ENCODE results near the gene NINJ2. TPM values are rescaled to one million over a fixed set of nuclear protein-coding genes. Genes with fewer than 3 reads are reported as not detected.

The NINJ2 gene
- total RNA-seq, 2 experiments from 2014 or later, result 6.8 to 7.4 TPM

DNA sequence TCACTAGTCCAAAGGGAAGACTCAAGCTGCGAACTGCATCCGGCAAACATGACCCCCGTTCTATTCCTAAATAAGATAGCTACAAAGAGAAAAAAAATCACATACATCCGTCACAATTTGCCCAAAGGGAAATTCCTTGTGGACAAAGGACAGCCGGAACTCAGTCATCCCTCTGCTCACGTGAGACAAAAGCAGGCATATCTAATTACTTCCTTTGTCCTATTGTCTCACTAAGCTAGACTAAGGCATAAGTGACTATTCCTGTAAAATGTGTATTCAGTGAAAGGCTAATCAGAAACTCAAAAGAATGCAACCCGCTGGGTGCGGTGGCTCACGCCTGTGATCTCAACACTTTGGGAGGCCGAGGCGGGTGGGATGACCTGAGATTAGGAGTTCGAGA lies 27.2 kb upstream of the NINJ2 start:
- Mint-ChIP-seq H3K9me3 (ENCODE audit: low read depth) (peaks cover 4% of the 10 kb centered on the region), H3K36me3 (peaks cover 7% of the 10 kb centered on the region), H3K4me3 (no peak overlapping the region), H3K27me3 (no peaks in the 10 kb centered on the region), H3K4me1 (peaks cover 13% of the 10 kb centered on the region), H3K27ac (no peak overlapping the region)
- no peak for ATAC-seq
- CTCF ChIA-PET, result interaction anchor here (0.6 to 1.6 kb wide), 2 partner anchors 61 to 87 kb away, joined by 3 read pairs; no protein-coding TSS in a partner anchor
- DNase-seq, result no peak

DNA sequence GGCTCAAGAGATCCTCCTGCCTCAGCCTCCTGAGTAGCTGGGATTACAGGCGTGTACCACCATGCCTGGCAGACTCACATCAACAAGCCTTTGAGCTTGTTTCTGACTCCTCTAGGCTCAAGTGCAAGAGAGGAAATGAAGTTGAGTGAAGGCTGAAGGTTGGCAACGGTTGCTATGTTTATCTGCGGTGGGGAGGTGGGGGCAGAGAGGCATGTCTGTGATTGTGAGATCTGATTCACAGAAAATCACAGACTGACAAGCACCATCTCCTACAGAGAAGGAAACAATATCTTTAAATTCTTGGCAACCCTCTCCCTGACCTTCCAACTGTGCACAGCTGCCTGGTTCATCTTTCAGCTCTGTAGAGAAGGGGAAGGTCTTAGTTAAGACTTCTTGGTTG lies 22.1 kb upstream of the NINJ2 start:
- Mint-ChIP-seq H3K9me3 (ENCODE audit: low read depth) (no peaks in the 10 kb centered on the region), H3K4me1 (peaks cover 39% of the 10 kb centered on the region), H3K4me3 (peak overlapping the region; percentile 29), H3K27me3 (no peaks in the 10 kb centered on the region), H3K27ac (peak overlapping the region; percentile 93), H3K36me3 (peaks cover 3% of the 10 kb centered on the region)
- CTCF ChIA-PET, result interaction anchor here (0.9 to 3.2 kb wide), 15 partner anchors 9 to 115 kb away, joined by 3 to 26 read pairs (median 4); partner anchors contain the start of gene WNK1
- DNase-seq (peak; percentile 95), ATAC-seq (peak; percentile 92)

DNA sequence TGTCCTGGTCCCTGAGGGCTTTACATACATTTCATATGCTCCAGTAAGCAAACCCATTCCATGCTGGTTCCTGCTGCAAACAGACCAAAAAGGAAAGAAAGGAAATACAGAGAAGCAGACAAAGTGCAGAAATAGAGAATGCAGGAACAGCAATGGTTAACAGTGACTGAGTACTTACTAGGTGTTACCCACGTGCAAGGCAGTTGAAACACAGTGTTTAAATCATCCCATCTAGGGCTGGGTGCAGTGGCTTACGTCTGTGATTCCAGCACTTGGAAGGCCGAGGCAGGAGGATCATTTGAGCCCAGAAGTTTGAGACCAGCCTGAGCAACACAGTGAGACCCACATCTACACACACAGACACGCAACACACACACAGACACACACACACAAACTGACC lies 21.2 kb upstream of the NINJ2 start:
- CTCF ChIA-PET, result interaction anchor here (1.1 to 3.2 kb wide), 2 partner anchors 8 to 114 kb away, joined by 3 to 10 read pairs; no protein-coding TSS in a partner anchor
- no peak for DNase-seq
- Mint-ChIP-seq H3K27me3 (no peaks in the 10 kb centered on the region), H3K36me3 (peaks cover 5% of the 10 kb centered on the region), H3K27ac (peak overlapping the region; percentile 56), H3K9me3 (ENCODE audit: low read depth) (no peaks in the 10 kb centered on the region), H3K4me1 (peaks cover 46% of the 10 kb centered on the region), H3K4me3 (no peak overlapping the region)
- ATAC-seq, result no peak

DNA sequence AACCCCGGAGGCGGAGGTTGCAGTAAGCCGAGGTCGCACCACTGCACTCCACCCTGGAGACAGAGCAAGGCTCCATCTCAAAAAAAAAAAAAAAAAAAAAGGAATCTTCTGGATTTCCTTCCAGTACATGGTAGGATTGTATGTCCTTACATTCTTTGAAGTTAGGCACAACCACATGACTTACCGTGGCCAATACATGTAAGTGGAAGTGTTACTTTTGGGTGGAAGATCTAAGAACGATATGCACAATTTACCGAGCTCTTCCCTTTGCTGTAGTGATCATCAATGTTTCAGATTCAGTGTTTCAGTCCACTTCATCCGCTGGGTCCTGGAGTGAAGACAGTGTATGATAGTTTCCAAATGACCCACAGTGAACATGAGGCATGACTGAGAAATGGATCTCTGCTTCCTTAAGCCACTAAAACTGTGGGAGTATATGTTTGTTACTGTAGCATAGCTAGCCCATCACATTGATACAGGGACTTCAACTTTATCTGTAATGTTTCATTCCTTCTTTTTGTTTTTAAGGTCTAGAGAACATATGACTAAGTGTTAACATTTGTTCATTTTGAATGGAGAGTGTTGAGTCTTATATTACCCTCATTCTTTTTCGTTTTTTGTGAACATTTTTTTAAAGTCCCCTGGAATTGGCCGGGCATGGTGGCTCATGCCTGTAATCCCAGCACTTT lies 18.5 kb upstream of the NINJ2 start:
- DNase-seq (no peak), ATAC-seq (no peak)
- Mint-ChIP-seq H3K4me3 (no peak overlapping the region), H3K9me3 (ENCODE audit: low read depth) (no peaks in the 10 kb centered on the region), H3K36me3 (peaks cover 6% of the 10 kb centered on the region), H3K27ac (peak overlapping the region; percentile 61), H3K4me1 (peaks cover 62% of the 10 kb centered on the region), H3K27me3 (no peaks in the 10 kb centered on the region)
- CTCF ChIA-PET, result interaction anchor here (1.2 to 1.4 kb wide), 2 partner anchors 12 to 106 kb away, joined by 3 to 4 read pairs; no protein-coding TSS in a partner anchor

DNA sequence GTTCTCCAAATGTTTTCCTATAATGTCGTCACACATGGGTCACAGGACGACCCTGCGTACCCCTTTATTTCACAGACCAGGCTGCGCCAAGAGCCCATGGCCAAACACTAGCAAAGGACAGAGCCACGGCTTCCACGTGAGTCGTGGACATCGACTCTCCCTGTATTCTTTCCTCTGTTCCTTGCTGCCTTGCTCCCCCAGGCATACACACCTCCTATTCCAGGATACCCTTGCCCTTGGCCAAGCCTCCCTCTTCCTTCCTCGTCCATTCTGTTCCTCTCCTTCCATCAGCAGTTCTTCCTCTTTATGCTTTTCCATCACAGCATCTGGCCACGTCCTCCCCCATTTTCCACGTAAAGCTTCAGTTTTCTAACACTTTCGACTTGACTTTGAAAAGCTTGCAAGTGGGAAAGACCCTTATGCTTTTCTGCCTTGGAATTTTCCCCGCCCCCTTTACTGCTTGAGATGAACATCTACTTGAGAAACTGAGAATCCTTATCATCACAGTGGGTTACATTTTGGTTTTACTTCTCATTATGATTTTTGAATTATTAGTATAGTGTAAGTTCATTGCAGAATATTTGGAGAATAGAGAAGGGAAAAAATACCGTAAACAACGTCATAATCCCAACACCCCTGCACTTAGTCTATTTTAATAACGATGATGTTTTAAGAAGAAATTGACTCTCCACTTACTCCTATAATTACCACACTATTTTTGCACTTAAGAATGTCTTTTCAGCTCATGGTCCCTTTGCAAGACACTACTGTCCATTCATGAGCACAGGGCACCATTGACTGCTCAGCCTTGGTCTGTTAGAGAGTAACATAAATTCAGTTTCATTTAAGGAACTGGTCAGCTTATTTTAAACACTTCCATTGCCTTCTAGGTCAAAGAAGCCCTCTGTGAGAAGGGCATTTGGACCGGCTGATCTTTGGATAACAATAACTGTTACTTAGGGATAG lies 15.8 kb upstream of the NINJ2 start:
- Mint-ChIP-seq H3K27ac (peak overlapping the region; percentile 76), H3K4me1 (peaks cover 59% of the 10 kb centered on the region), H3K36me3 (peaks cover 6% of the 10 kb centered on the region), H3K9me3 (ENCODE audit: low read depth) (no peaks in the 10 kb centered on the region), H3K4me3 (peak overlapping the region; percentile 37), H3K27me3 (no peaks in the 10 kb centered on the region)
- ATAC-seq (no peak), DNase-seq (no peak)
- CTCF ChIA-PET, result no interaction called here

DNA sequence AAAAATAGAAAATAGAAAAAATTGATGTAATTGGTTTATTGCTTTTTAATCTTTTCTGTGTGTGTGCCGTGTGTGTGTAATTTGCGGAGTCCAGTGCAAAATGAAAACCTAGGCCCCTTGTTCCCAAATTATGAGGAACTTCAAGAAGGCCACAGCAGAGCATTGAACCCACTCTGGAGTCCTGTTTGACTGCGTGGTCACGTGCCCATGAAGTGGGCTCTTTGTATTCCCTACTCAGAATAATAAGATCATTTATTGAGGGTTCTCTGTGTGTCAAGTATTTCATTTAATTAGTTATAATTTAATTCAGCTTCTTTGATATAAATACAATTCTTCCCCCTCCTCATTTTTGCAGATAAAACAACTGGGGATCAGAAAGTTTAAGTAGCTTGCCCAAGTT lies 12.3 kb upstream of the NINJ2 start:
- CTCF ChIA-PET, result interaction anchor here (0.7 to 3.3 kb wide), 3 partner anchors 11 to 139 kb away, joined by 3 to 22 read pairs (median 10); no protein-coding TSS in a partner anchor
- Mint-ChIP-seq H3K27ac (peak overlapping the region; percentile 73), H3K36me3 (peaks cover 3% of the 10 kb centered on the region), H3K27me3 (no peaks in the 10 kb centered on the region), H3K4me3 (no peak overlapping the region), H3K4me1 (peaks cover 73% of the 10 kb centered on the region), H3K9me3 (ENCODE audit: low read depth) (no peaks in the 10 kb centered on the region)
- ATAC-seq (no peak), DNase-seq (no peak)

DNA sequence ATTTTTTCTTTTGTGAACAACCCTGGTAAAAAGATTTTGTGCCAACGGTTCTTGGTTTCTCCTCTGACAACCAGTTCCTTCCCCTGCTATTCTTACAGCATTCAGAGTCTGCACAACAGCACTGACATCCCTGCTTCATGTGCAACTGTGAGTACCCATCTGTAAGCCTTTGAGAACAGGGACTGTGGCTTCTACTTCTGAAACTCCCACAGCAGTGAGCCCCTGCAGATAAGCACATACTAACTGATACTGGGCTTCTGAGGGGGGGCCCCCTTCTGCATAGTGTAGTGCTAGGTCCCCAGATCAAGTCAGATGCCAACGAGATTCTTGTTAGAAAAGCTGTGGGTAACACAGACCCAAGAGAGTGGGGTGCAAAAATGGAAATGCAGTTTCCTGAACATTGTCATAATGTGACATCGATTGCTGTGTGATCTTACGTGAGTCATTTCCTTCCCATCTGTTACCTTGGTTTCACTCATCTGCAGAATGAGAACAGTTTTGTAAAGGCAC lies 11.1 kb upstream of the NINJ2 start:
- Mint-ChIP-seq H3K27ac (peak overlapping the region; percentile 98), H3K36me3 (peaks cover 1% of the 10 kb centered on the region), H3K4me1 (peaks cover 74% of the 10 kb centered on the region), H3K27me3 (no peaks in the 10 kb centered on the region), H3K4me3 (peak overlapping the region; percentile 55), H3K9me3 (ENCODE audit: low read depth) (no peaks in the 10 kb centered on the region)
- DNase-seq, result peak; percentile 90
- CTCF ChIA-PET, result interaction anchor here (0.6 to 4.5 kb wide), 13 partner anchors 10 to 98 kb away, joined by 3 to 40 read pairs (median 6); partner anchors contain the start of gene WNK1
- ATAC-seq, result peak; percentile 92

DNA sequence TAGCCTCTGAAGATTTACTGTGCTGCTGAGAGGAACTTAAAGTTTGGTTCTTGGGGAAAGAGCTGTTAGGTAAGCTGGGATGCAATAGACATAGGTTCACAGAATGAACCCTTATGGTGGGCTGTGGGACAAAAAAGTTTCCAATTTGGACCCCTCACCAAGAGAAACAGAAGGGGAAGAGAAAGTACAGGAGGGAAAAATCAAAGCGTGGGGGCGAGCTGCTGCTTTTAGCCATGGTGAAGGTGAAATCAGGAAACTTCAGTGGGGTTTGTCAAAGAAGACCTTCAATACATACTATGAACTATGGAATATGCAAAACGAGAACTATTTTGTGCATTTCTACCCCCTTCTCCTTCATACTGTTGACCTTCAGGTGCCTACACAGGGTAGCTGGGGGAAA lies 10.6 kb upstream of the NINJ2 start:
- peak overlapping the region; percentile 55 for H3K4me3 Mint-ChIP-seq
- H3K4me1 Mint-ChIP-seq, result peaks cover 73% of the 10 kb centered on the region
- no peak for DNase-seq
- peaks cover 1% of the 10 kb centered on the region for H3K36me3 Mint-ChIP-seq
- CTCF ChIA-PET, result interaction anchor here (0.6 to 4.5 kb wide), 14 partner anchors 9 to 98 kb away, joined by 3 to 40 read pairs (median 6); partner anchors contain the start of gene WNK1
- H3K27me3 Mint-ChIP-seq, result no peaks in the 10 kb centered on the region
- ATAC-seq, result peak; percentile 9
- peak overlapping the region; percentile 98 for H3K27ac Mint-ChIP-seq
- no peaks in the 10 kb centered on the region for H3K9me3 Mint-ChIP-seq (ENCODE audit: low read depth)

DNA sequence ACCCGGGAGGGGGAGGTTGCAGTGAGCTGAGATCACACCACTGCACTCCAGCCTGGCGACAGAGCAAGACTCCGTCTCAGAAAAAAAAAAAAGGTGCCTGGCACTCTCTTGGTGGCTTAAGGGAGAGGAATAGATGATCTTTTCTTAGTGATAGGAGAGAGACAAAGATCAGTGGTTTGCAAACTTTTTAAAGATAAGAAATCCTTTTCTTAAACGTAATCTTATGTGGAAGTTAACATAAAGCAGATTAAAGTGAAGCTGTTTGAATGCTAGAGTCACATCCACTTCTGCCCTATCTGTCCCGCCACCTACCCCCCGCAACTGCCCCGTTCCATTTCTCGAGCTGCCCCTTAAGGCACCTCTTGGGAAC lies 6.3 kb upstream of the NINJ2 start:
- Mint-ChIP-seq H3K4me1 (peaks cover 70% of the 10 kb centered on the region), H3K27me3 (peaks cover 6% of the 10 kb centered on the region), H3K4me3 (no peak overlapping the region), H3K36me3 (no peaks in the 10 kb centered on the region), H3K9me3 (ENCODE audit: low read depth) (no peaks in the 10 kb centered on the region), H3K27ac (peak overlapping the region; percentile 22)
- no peak for DNase-seq
- no peak for ATAC-seq
- CTCF ChIA-PET, result interaction anchor here (0.6 to 5.9 kb wide), 6 partner anchors 12 to 94 kb away, joined by 3 to 61 read pairs (median 4); partner anchors contain the start of gene WNK1

DNA sequence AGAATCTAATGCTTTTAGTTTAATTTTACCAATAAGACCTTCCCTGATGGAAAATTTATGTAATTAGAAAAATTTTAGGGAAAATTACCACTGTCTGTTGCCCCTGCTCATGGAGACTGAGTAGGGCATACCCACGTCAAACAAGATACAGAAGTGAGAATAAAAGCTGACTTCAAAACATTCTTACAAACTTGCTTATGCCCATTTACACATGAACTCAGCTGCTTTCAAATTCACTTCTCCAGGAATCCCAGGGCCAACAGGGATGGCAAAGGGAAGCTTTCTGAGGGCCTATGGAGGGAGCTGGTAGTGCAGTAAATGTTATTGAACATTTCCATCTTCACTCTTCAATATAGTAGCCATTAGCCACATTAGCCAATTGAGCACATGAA lies 4.8 kb upstream of the NINJ2 start:
- H3K36me3 Mint-ChIP-seq, result no peaks in the 10 kb centered on the region
- DNase-seq (no peak), ATAC-seq (no peak)
- CTCF ChIA-PET, result interaction anchor here (1.1 to 5.9 kb wide), 7 partner anchors 10 to 146 kb away, joined by 4 to 61 read pairs (median 6); partner anchors contain the start of gene WNK1
- peaks cover 64% of the 10 kb centered on the region for H3K4me1 Mint-ChIP-seq
- H3K4me3 Mint-ChIP-seq, result no peak overlapping the region
- peak overlapping the region; percentile 82 for H3K27ac Mint-ChIP-seq
- no peaks in the 10 kb centered on the region for H3K9me3 Mint-ChIP-seq (ENCODE audit: low read depth)
- peaks cover 6% of the 10 kb centered on the region for H3K27me3 Mint-ChIP-seq

DNA sequence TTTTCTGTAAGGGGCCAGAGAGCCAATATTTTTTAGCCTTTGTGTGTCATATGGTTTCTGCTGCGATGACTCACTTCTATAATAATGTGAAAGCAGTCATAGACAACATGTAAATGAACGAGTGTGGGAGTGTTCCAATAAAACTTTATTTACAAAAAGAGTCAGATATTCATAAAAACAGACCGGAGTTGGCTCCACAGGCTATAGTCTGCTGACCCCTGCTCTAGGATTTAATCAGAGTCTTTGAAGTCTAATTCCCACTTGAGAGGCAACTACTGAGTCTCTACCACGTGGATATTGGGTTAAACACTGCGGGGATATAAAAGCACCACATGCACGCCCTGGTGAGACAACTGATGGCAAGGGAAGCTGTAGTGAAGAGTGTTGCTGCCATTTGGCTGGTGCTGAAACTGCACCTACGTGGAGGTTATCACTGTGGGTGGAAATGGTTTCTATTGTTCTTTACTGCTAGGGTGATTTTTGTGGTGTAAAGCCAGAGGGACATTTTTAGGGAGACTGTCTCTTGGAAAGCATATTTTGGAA lies 3.6 kb upstream of the NINJ2 start:
- ATAC-seq (peak; percentile 79), DNase-seq (peak; percentile 71)
- Mint-ChIP-seq H3K27ac (peak overlapping the region; percentile 82), H3K4me1 (peaks cover 57% of the 10 kb centered on the region), H3K9me3 (ENCODE audit: low read depth) (no peaks in the 10 kb centered on the region), H3K27me3 (peaks cover 6% of the 10 kb centered on the region), H3K4me3 (peak overlapping the region; percentile 47), H3K36me3 (no peaks in the 10 kb centered on the region)
- CTCF ChIA-PET, result interaction anchor here (0.7 to 5.9 kb wide), 12 partner anchors 15 to 94 kb away, joined by 3 to 61 read pairs (median 4); partner anchors contain the start of gene WNK1

DNA sequence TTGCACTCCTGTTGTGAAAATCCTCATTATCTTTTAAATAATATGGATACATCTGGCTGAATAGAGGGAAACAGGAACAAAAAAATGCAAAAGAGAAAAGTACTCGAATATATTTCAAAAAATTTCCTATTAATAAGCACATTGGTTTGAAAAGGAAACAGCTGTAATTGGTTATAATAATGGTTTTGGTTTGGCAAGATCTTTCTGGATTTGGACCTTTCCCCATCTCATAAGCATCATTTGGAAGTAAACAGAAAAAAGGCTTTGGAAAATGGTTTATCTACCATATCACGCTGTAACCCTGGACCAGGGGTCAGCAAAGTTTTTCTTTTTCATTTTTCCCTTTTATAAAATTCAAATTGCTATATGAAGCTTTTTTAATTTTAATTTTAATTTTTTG lies 2.8 kb upstream of the NINJ2 start:
- CTCF ChIA-PET, result interaction anchor here (0.7 to 5.9 kb wide), 10 partner anchors 8 to 91 kb away, joined by 3 to 61 read pairs (median 6); partner anchors contain the start of gene WNK1
- no peak for DNase-seq
- Mint-ChIP-seq H3K36me3 (no peaks in the 10 kb centered on the region), H3K27me3 (peaks cover 6% of the 10 kb centered on the region), H3K4me3 (no peak overlapping the region), H3K27ac (no peak overlapping the region), H3K9me3 (ENCODE audit: low read depth) (no peaks in the 10 kb centered on the region), H3K4me1 (peaks cover 53% of the 10 kb centered on the region)
- ATAC-seq, result no peak
